SK-N-SH treated with all-trans-retinoic acid at 6 μM for 48 hours (cell line): Measurements from ENCODE around the gene DST.

ENCODE experiments used
- ARNTL ChIP-seq: fragments of 450-650 bp; formaldehyde crosslinking; IDR thresholded peaks from 2 replicates; pipeline ENCODE4 v1.5.0; 2020; ENCODE audit warnings: low read depth, mild to moderate bottlenecking, moderate library complexity, borderline replicate concordance
- CSDC2 ChIP-seq: fragments of 250-450 bp; sonication (Bioruptor Pico); IDR thresholded peaks from 2 replicates; pipeline ENCODE4 v1.5.0; 2020; ENCODE audit warnings: mild to moderate bottlenecking, moderate library complexity
- CSRNP3 ChIP-seq: fragments of 250-450 bp; sonication (Bioruptor Pico); IDR thresholded peaks from 2 replicates; pipeline ENCODE4 v1.5.1; 2021; ENCODE audit warnings: mild to moderate bottlenecking, moderate library complexity
- ISL1 ChIP-seq: fragments of 250-450 bp; sonication (Bioruptor Pico); IDR thresholded peaks from 2 replicates; pipeline ENCODE4 v2.1.2; 2022; ENCODE audit warnings: mild to moderate bottlenecking, moderate library complexity
- PATZ1 ChIP-seq: fragments of 250-450 bp; sonication (Bioruptor Pico); IDR thresholded peaks from 2 replicates; pipeline ENCODE4 v1.8.0; 2020; ENCODE audit warnings: mild to moderate bottlenecking, moderate library complexity, borderline replicate concordance
- PPARA ChIP-seq: fragments of 250-450 bp; sonication (Bioruptor Pico); IDR thresholded peaks from 2 replicates; pipeline ENCODE4 v1.5.0; 2020; ENCODE audit warnings: mild to moderate bottlenecking, borderline replicate concordance
- RARB ChIP-seq: fragments of 250-450 bp; sonication (Bioruptor Pico); IDR thresholded peaks from 2 replicates; pipeline ENCODE4 v1.8.0; 2021; ENCODE audit warnings: mild to moderate bottlenecking, moderate library complexity
- SNAI2 ChIP-seq: fragments of 250-450 bp; sonication (Bioruptor Pico); IDR thresholded peaks from 2 replicates; pipeline ENCODE4 v1.5.0; 2020; ENCODE audit warnings: mild to moderate bottlenecking, moderate library complexity
- ZNF565 ChIP-seq: fragments of 450-650 bp; formaldehyde crosslinking; conservative IDR thresholded peaks from 2 replicates; pipeline ENCODE4 v1.5.0; 2020; ENCODE audit warnings: low read depth, mild to moderate bottlenecking, moderate library complexity
- ZNF8 ChIP-seq: fragments of 450-650 bp; formaldehyde crosslinking; IDR thresholded peaks from 2 replicates; pipeline ENCODE4 v1.5.0; 2020; ENCODE audit warnings: mild to moderate bottlenecking, moderate library complexity

GRCh38 chr6:56507517-56507916, 135.2 kb downstream of the DST start:
- TF ChIP-seq SNAI2 (CRISPR knock-in tag) (no peak), ISL1 (no peak), PATZ1 (CRISPR knock-in tag) (no peak), CSRNP3 (CRISPR knock-in tag) (no peak), CSDC2 (CRISPR knock-in tag) (no peak), ZNF565 (CRISPR knock-in tag) (no peak), RARB (CRISPR knock-in tag) (no peak), ARNTL (CRISPR knock-in tag) (no peak), ZNF8 (no peak), PPARA (CRISPR knock-in tag) (no peak)
